Activated CD4-positive, alpha-beta memory T cell treated with anti-CD3 and anti-CD28 coated beads for 36 hours (primary cell): ENCODE measurements around the gene PRELID2. TPM values are rescaled to one million over a fixed set of nuclear protein-coding genes. Genes with fewer than 3 reads are reported as not detected.

Source experiments
- CTCF ChIA-PET: fragments of 350-600 bp; sonication (Branson Sonifier 250); formaldehyde crosslinking; loops from one replicate; lab custom pipeline; 2021; ENCODE audit warnings: antibody characterized with exemption, inconsistent platforms; lab: Charles Lee
- POLR2A ChIA-PET: fragments of 350-600 bp; sonication (Branson Sonifier 250); formaldehyde crosslinking; loops from one replicate; lab custom pipeline; 2021; ENCODE audit warnings: antibody characterized with exemption; lab: Charles Lee
- DNase-seq: peaks from one replicate; pipeline ENCODE4 v3.0.0-alpha.2; 2020
- H3K27ac Mint-ChIP-seq: one replicate; pipeline ENCODE4 v1.8.0; 2021; ENCODE audit warnings: mixed read lengths
- H3K27me3 Mint-ChIP-seq: one replicate; pipeline ENCODE4 v1.8.0; 2021; ENCODE audit warnings: mixed read lengths
- H3K36me3 Mint-ChIP-seq: one replicate; pipeline ENCODE4 v1.8.0; 2021; ENCODE audit warnings: mixed read lengths
- H3K4me1 Mint-ChIP-seq: one replicate; pipeline ENCODE4 v1.8.0; 2021; ENCODE audit warnings: low read depth, mixed read lengths
- H3K4me3 Mint-ChIP-seq: one replicate; pipeline ENCODE4 v1.8.0; 2021; ENCODE audit warnings: mild to moderate bottlenecking, mixed read lengths
- H3K9me3 Mint-ChIP-seq: one replicate; pipeline ENCODE4 v1.8.0; 2021; ENCODE audit warnings: mixed read lengths
- intact Hi-C: fragments of 100-400 bp; cut with micrococcal nuclease; formaldehyde crosslinking; loops from one replicate; pipeline ENCODE4 v1.15.1; 2023
- total RNA-seq, 2 experiments: library from RNA; stranded (reverse); gene quantifications; one replicate each; pipeline ENCODE4 v1.2.3, GENCODE V29; 2021

PRELID2 gene
- total RNA-seq, 2 experiments from 2014 or later: 3.8 to 4.3 TPM

DNA sequence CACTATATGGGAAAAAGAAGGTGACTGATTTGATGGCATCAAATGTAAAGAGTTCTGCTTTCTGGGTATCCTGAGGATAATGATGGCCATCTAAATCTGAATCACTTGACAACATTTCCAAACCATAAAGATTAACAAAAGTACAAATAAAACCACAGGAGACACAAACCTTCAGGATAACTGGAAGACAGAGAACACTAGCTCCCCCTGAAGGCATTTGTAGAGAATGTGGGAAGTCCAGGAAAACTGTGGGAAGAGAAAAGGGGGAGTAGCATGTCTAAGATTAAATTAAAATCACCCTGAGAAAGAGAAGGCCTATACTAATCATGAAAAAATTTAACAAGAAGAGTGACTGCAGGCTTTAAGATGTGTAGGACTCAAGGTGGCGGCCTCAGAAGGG, 116.2 kb downstream of the PRELID2 start:
- H3K27me3 Mint-ChIP-seq: no peaks in the 10 kb centered on the region
- no peaks in the 10 kb centered on the region for H3K4me1 Mint-ChIP-seq
- intact Hi-C loops: no loop called here
- ChIA-PET POLR2A (no interaction called here), CTCF (no interaction called here)
- H3K36me3 Mint-ChIP-seq: no peaks in the 10 kb centered on the region
- no peak for DNase-seq
- H3K27ac Mint-ChIP-seq: no peak overlapping the region
- no peak overlapping the region for H3K4me3 Mint-ChIP-seq
- no peaks in the 10 kb centered on the region for H3K9me3 Mint-ChIP-seq

DNA sequence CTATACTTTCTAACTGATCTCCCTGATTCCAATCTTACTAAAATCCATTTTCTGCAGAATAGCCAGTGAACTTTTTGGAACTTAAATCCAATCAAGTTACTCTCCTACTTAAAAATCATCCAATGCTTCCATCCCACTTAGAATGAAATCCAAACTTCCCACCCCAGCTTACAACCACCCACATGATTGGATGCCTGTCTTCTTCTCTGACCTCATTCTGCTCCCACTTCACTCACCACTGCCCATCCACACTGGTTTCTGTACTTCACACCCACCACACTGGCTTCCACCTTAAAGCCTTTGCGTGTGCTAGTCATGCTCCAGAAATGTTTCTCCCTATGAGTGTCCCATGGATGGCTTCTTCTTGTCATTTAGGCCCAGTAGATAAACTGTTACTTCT, 119.7 kb downstream of the PRELID2 start:
- intact Hi-C loops: no loop called here
- Mint-ChIP-seq H3K36me3 (no peaks in the 10 kb centered on the region), H3K27me3 (no peaks in the 10 kb centered on the region), H3K4me1 (no peaks in the 10 kb centered on the region), H3K9me3 (no peaks in the 10 kb centered on the region), H3K27ac (no peak overlapping the region), H3K4me3 (no peak overlapping the region)
- no peak for DNase-seq
- ChIA-PET POLR2A (no interaction called here), CTCF (no interaction called here)

DNA sequence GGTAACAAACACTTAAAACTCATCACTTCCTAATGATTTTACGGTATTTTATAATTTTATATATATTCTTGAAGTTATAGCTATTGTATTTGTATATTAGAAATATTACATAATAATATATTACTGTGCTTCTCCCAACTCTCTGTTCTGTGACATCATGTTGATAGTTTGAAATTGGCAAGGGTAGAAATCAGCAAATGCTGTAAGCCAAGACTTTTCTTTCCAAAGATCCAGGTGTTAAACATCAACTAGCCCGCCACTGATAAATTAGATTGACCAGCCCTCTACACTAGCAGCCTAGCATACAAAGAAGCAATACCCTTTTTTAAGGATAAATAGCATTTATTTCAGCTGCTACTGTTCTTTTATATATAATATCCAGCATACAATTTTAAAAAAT, 122.9 kb downstream of the PRELID2 start:
- H3K9me3 Mint-ChIP-seq: no peaks in the 10 kb centered on the region
- no peak for DNase-seq
- ChIA-PET POLR2A (no interaction called here), CTCF (no interaction called here)
- H3K36me3 Mint-ChIP-seq: no peaks in the 10 kb centered on the region
- no peak overlapping the region for H3K27ac Mint-ChIP-seq
- H3K4me1 Mint-ChIP-seq: no peaks in the 10 kb centered on the region
- H3K27me3 Mint-ChIP-seq: no peaks in the 10 kb centered on the region
- H3K4me3 Mint-ChIP-seq: no peak overlapping the region
- intact Hi-C loops: no loop called here

DNA sequence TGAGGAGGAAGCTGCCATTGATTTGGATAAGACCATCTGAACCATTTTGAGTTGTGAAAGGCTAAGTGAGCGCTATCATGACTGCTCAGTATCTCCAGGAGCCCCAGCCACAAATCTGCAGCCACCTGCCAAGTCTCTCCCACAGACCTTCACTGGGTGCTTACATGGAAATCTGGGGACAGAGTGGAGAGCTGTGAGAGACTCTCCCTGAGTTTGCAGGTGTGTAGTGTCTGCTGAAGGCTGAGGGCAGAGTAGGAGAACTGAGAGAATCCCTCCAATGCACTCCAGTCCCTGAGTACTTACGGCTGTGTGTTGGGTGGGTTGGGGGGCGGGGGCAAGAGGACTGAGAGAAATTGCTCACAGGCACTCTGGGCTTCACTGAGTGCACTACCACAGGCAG, 123.7 kb downstream of the PRELID2 start:
- POLR2A ChIA-PET: no interaction called here
- Mint-ChIP-seq H3K36me3 (no peaks in the 10 kb centered on the region), H3K9me3 (no peaks in the 10 kb centered on the region), H3K27ac (no peak overlapping the region), H3K27me3 (no peaks in the 10 kb centered on the region), H3K4me3 (no peak overlapping the region), H3K4me1 (no peaks in the 10 kb centered on the region)
- intact Hi-C loops: no loop called here
- CTCF ChIA-PET: no interaction called here
- no peak for DNase-seq

Other genes with a start within 250 kb of the PRELID2 start
- gene GRXCR2, start 37.7 kb upstream of the PRELID2 start, total RNA-seq: not detected
- gene SH3RF2, start 101.2 kb upstream of the PRELID2 start, total RNA-seq: under 1 TPM in 1 of 2 experiments, not detected in 1; 0.12 TPM